ENCODE results near the gene NEUROG2.

DNA sequence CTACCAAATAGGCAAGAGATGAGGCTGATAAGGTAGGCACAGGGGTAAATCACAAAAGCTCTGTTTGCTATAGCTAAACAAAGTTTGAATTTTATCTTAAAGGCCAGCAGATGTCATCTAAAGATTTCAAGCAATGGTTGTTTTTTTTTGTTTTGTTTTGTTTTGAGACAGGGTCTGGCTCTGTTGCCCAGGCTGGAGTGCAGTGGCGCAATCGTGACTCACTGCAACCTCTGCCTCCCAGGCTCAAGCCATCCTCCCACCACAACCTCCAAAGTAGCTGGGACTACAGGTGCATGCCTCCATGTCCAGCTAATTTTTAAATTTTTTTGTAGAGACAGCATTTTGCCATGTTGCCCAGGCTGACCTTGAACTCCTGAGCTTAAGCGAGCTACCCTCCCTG, 43.1 kb upstream of the NEUROG2 start:
- TF ChIP-seq TOX (CRISPR knock-in tag; IDR thresholded peaks at IDR 0.05; ENCODE audit: borderline replicate concordance) = no peak
- no peak for TF ChIP-seq ZNF565 (CRISPR knock-in tag; conservative IDR thresholded peaks at IDR 0.05; ENCODE audit: low read depth)
- TF ChIP-seq, protein P1, sequence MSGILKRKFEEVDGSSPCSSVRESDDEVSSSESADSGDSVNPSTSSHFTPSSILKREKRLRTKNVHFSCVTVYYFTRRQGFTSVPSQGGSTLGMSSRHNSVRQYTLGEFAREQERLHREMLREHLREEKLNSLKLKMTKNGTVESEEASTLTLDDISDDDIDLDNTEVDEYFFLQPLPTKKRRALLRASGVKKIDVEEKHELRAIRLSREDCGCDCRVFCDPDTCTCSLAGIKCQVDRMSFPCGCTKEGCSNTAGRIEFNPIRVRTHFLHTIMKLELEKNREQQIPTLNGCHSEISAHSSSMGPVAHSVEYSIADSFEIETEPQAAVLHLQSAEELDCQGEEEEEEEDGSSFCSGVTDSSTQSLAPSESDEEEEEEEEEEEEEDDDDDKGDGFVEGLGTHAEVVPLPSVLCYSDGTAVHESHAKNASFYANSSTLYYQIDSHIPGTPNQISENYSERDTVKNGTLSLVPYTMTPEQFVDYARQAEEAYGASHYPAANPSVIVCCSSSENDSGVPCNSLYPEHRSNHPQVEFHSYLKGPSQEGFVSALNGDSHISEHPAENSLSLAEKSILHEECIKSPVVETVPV (CRISPR knock-in tag; IDR thresholded peaks at IDR 0.05) = no peak
- TF ChIP-seq, protein P2, sequence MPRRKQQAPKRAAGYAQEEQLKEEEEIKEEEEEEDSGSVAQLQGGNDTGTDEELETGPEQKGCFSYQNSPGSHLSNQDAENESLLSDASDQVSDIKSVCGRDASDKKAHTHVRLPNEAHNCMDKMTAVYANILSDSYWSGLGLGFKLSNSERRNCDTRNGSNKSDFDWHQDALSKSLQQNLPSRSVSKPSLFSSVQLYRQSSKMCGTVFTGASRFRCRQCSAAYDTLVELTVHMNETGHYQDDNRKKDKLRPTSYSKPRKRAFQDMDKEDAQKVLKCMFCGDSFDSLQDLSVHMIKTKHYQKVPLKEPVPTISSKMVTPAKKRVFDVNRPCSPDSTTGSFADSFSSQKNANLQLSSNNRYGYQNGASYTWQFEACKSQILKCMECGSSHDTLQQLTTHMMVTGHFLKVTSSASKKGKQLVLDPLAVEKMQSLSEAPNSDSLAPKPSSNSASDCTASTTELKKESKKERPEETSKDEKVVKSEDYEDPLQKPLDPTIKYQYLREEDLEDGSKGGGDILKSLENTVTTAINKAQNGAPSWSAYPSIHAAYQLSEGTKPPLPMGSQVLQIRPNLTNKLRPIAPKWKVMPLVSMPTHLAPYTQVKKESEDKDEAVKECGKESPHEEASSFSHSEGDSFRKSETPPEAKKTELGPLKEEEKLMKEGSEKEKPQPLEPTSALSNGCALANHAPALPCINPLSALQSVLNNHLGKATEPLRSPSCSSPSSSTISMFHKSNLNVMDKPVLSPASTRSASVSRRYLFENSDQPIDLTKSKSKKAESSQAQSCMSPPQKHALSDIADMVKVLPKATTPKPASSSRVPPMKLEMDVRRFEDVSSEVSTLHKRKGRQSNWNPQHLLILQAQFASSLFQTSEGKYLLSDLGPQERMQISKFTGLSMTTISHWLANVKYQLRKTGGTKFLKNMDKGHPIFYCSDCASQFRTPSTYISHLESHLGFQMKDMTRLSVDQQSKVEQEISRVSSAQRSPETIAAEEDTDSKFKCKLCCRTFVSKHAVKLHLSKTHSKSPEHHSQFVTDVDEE (CRISPR knock-in tag; IDR thresholded peaks at IDR 0.05) = no peak
- no peak for TF ChIP-seq CSDC2 (CRISPR knock-in tag; IDR thresholded peaks at IDR 0.05)
- no peak for TF ChIP-seq RARB (CRISPR knock-in tag; IDR thresholded peaks at IDR 0.05)
- TF ChIP-seq PPARA (CRISPR knock-in tag; IDR thresholded peaks at IDR 0.05; ENCODE audit: borderline replicate concordance) = no peak
- TF ChIP-seq ARNTL (CRISPR knock-in tag; IDR thresholded peaks at IDR 0.05; ENCODE audit: borderline replicate concordance, low read depth) = no peak
- TF ChIP-seq, protein P3, sequence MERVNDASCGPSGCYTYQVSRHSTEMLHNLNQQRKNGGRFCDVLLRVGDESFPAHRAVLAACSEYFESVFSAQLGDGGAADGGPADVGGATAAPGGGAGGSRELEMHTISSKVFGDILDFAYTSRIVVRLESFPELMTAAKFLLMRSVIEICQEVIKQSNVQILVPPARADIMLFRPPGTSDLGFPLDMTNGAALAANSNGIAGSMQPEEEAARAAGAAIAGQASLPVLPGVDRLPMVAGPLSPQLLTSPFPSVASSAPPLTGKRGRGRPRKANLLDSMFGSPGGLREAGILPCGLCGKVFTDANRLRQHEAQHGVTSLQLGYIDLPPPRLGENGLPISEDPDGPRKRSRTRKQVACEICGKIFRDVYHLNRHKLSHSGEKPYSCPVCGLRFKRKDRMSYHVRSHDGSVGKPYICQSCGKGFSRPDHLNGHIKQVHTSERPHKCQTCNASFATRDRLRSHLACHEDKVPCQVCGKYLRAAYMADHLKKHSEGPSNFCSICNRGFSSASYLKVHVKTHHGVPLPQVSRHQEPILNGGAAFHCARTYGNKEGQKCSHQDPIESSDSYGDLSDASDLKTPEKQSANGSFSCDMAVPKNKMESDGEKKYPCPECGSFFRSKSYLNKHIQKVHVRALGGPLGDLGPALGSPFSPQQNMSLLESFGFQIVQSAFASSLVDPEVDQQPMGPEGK (CRISPR knock-in tag; IDR thresholded peaks at IDR 0.05; ENCODE audit: borderline replicate concordance) = no peak
- no peak for TF ChIP-seq SNAI2 (CRISPR knock-in tag; IDR thresholded peaks at IDR 0.05)
- TF ChIP-seq BACH2 (CRISPR knock-in tag; IDR thresholded peaks at IDR 0.05; ENCODE audit: borderline replicate concordance) = no peak

Measured in SK-N-SH treated with all-trans-retinoic acid at 6 μM for 48 hours (cell line).